ENCODE data around the gene PSMA7.

Gene PSMA7

GRCh38 chr20:62135573-62136266 lies 7.5 kb downstream of the PSMA7 start:
- DNase-seq = no peak

GRCh38 chr20:62134735-62135231 lies 8.4 kb downstream of the PSMA7 start:
- DNase-seq = no peak

- no peak for DNase-seq
Measured at GRCh38 chr20:62133864-62134263, 9.3 kb downstream of the PSMA7 start.

- no peak for DNase-seq
Measured at GRCh38 chr20:62133051-62133845, 9.9 kb downstream of the PSMA7 start.

- no peak for DNase-seq
Measured at GRCh38 chr20:62132421-62132820, 10.8 kb downstream of the PSMA7 start.

DNA sequence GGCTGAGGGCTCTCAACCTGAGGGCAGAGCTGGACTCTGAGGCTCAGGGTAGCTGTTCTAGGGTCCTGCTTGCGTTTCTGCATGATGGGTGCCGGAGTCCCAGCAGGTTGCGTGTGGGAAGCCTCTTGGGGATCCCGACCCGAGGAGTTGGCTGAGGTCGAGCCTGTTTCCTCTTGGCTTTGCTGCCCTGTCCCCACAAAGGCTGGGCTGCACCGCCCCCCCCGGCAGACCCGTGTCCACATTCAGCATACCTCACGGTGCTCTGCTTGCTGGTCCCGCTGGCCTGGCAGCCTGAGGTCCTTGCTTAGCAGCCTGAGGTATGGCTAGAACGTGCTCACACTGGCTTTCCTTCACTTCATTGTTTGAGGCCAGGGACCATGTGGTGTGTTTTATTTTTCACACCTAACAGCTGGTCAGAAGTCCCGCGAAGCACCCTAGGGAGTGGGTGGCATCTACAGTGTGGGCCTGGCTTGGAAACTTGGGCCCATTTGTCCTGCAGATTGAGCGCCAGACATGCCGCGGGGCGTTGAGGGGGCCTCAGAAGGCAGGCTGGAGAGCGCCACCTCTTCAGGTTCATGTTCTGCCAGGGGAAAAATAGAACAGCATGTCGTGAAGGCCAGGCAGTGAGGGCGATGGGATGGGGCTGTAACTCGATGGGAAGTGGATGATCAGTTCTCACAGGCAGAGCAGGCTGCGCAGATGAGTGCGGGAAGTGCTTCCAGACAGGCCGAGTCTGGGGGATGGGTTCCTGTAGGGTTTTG lies 11.5 kb downstream of the PSMA7 start:
- no peak for DNase-seq

DNA sequence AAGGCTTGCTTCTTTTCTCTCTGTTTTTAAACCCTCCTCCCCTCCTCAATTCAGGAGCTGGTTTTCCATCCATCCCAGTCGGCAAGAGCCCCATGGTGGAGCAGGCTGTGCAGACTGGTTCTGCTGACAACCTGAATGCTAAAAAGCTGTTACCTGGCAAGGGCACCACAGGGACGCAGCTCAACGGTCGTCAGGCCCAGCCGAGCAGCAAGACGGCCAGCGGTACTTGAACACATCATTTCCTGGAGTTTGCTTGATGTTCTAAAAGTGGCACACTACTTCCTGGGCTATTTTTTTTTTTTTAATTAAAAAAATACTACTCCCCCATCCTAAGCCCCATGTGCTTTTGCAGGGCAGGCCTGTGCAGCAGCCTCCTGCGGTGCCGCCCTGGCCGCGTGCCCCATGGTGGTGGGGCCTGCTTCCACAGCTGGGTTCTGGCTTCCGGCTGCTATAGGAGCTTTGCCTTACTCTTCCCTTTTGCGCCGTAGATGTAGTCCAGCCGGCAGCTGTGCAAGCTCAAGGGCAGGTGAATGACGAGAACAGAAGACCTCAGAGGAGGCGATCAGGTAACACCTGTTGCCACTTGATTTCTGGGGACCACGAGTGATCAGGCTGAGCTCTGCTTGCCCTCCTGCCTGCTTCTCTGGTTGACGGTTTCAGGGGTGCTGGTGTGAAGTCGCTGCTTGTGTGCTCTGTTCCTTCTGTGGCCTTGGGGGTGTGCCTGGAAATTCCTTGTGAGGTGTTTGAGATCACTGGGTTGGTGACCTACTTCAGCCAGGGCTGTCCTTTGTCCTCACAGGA lies 13.3 kb downstream of the PSMA7 start:
- no peak for DNase-seq

- DNase-seq = no peak
Measured at GRCh38 chr20:62128502-62128901, 14.7 kb downstream of the PSMA7 start.

DNA sequence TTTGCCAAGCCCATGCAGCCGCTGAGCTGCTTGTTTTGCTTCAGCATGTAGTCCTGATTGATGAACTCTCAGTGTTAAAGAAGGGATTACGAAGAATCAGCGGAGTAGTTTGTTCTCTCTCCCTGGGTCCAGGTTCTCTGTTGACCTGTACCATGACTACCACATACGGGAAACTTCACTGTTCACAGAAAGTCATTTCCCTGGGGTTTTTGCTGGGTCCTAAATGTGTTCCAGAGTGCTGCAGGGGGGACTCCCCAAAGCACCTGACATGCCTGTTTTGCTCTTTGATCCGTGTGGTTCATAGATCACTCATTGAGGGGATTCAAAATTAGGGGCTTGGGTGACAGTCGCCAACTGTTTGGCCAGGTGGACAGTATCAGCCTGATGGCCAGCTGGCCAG lies 15.4 kb downstream of the PSMA7 start:
- no peak for DNase-seq

DNA sequence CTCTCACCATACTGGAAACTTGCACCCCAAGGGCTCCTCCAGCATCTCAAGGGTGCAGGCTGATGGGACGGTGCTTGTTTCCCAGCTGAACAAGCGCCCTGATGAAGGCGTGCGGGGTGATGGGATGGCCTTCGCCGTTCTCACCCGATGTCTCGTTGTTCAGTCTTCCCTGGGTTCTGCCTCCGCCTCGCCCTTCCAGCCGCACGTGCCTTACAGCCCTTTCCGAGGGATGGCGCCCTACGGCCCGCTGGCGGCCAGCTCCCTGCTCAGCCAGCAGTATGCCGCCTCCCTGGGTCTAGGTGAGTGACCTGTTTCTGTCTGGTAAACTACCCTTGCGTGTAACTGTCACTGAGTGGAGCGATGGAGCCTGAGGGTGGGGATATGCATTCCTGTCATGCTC lies 17.1 kb downstream of the PSMA7 start:
- DNase-seq = no peak

GRCh38 chr20:62123450-62124118 lies 19.6 kb downstream of the PSMA7 start:
- DNase-seq = no peak

DNA sequence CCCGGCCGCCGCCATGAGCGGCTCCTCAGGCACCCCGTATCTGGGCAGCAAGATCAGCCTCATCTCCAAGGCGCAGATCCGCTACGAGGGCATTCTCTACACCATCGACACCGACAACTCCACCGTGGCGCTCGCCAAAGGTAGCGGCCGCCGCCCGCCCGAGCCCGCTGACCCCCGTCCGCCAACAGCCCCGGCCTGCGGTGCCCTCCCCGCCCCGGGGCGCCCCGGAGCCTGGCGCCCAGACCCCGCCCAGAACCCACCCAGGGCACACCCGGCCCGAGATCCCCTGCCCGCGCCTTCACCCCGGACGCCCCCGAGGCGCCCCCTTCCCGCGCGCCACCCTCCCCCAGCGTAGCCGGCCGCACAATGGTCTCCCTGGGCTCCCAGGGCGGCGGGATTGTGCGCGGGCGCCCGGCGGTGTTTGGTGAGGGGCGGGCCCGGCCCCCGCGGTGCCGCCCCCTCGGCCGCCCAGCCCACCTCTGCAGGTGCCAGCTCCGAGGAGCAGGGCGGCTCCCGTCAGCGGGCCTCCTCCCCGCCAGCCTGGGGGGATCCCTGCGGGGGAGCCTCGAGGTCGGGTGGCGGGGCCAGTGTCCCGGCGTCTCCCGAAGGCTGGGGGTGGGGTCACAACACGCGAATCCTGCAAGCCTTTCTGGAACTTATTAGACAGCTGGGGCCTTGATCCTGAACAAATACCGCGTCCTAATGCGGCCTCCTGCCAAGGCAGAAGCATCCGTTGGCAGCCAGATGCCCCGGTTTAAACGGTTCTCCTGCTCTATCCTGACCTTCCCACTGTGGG lies 20.3 kb downstream of the PSMA7 start:
- no peak for DNase-seq

DNA sequence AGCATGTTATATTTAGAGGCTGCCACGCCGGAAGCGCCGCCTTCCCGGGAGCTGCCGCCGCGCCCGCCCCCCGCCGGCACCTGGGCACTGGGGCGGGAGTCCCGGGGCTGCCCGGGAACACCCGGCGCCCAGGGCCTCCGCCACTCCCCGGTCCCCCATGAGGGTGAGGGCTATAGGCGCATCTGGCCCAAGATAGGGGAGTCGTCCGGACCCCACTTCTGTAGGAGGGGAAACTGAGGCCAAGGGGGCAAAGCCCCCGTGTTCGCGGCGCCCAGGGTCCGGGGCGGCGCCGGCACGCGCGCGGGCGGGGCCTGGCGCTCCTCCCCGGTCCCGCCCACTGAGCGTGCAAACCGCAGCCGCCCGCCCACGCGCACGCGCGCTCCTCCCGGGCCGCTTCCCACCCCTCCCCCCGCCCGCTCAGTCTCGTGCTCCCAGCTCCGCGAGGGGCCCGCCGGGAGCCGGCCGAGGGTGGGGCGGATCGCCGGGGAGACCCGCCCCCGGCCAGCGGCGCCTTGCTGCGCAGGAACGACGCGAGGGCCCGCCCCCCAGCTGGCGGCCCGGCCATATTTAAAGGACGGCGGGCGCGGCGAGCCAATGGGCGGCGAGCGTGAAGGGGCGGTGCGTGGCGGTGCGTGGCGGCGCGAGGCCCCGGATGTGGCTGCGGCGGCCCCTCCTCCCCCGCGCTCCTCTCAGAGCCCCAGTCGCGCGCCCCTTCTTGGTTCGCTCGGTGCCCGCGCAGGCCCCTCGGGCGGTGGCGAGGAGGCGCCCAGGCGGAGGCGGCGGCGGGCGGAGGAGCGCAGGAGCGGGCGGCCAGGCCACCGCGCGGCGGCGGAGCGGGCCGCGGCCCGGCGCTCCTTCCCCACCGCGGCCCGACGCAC lies 21.2 kb downstream of the PSMA7 start, which contains the start of gene LSM14B:
Gene LSM14B, plus strand, starts transcription at position 700 of the 878 bp plus-strand sequence. CDS start 192 bp downstream, outside the sequence.
- peak; percentile 60 to 63 for DNase-seq

- no peak for DNase-seq
Measured at GRCh38 chr20:62120990-62121775, 22.0 kb downstream of the PSMA7 start.

DNA sequence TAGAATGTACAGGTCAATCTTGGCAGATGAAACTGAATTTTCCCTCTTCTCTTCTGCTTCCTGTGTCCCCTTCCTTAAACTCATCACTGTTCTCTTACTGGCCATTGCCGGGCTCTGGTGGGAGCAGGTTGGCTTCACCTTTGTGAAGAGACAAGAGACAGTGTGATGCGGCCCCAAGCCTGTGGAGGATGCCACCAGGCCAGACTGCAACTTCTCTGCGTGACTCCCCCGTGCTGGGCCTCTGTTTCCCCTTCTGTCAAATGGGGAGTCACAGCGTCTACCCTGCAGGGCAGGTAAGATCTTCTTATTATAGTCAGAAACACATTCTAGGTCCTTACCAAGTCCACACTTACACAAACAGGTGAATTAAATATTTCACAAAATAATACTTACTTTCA lies 22.8 kb downstream of the PSMA7 start:
- DNase-seq = no peak

DNA sequence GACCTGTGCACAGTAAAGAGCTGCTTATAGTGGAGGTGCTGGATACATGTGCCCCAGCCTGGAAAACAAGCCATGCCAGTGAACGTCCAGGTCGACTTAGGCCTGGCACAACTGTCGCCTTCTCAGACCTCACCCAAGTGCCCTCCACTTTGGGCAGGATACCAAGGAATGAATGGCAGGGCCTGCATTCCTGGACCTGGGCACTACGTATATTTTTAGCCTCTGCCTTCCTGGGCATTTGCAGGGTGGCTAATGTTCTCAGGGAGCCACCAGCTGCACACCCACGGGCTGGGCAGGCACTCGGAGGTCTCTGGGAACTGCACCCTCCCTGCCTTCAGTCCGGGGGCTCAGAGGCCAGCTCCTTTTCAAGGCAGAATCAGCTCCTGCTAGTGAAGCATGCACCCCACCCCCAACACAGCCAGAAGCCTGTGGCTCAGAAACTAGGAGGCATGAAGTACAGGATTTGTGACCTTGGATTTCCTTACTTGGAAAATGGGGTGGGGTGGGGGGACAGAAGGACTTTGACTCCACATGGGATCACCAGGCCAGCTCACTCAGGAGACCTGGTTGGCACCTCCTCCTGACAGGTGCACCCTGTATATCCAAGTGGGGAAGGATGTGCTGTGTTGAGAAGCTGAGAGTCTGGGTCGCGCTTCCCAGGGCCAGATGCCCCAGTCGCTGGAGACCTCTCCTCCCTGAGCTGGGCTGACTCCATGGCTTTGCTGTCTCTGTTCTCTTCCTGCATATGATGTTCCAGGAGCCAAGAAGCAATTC lies 23.4 kb downstream of the PSMA7 start:
- DNase-seq = no peak

GRCh38 chr20:62119115-62119514 lies 24.1 kb downstream of the PSMA7 start:
- DNase-seq = no peak

All from cerebellar nuclear complex (tissue), 1 donor.